ENCODE measurements around the gene HMHB1.

HMHB1 gene

DNA sequence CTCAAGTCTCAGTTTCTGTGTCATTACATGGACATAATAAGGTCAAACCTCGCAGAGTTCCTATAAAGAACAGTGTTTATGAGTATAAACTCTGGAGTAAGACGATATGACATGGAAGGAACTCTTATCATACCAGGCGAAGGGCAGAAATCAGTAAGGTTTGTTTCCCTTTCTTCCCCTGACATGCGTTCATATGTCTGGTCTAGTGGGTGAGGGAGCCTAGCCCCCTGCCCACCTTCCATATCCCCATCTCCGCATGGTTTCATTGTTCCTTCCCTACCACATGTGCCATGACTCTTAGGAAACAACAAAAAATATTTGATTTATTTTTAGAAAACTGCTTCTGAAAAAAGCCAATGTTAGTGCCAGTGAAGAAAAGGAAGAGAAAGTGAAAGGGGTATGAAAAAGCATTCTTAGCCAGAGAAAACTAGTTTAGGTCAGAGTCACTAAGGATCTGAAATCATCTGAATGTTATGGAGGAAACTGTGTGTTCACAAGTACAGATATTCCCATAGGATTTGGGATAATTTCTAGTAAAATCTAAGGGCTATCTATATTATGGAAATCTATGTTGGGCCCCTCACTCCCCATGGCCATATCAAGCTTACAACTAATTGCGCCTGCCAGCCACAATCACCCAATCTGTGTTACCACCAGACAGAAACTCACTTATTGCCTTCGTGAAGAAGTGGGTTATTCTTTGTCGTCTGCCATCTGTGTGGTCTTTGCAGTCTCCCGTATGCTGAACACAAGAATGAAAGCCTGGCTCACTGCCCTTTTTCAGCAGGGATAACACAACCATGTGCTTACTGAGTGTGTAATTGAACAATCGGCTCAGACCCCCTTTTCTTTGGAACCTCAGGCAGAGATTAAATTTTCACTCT is 19.9 kb upstream of the HMHB1 start:
- Histone ChIP-seq H4K20me1 (ENCODE audit: insufficient read depth, low read length) (no peaks in the 10 kb centered on the region), H3K4me2 (ENCODE audit: low read length) (peak overlapping the region; percentile 64), H3K36me3 (replicated peaks; ENCODE audit: low read depth, low read length) (no peaks in the 10 kb centered on the region), H2AFZ (ENCODE audit: low read depth, low read length) (peak overlapping the region; percentile 41; the same call in 1 of the 2 replicates), H3K9ac (ENCODE audit: low read length) (peak overlapping the region; percentile 14; the same call in 1 of the 2 replicates), H3K27me3 (ENCODE audit: low read depth, low read length) (no peaks in the 10 kb centered on the region), H3K4me3 (ENCODE audit: low read length) (peak overlapping the region; percentile 46), H3K79me2 (ENCODE audit: low read length) (no peaks in the 10 kb centered on the region), H3K4me1 (ENCODE audit: low read length) (peaks cover 19% of the 10 kb centered on the region), H3K27ac (ENCODE audit: low read length) (no peak overlapping the region; the same call in 1 of the 2 replicates), H3K9me3 (ENCODE audit: insufficient read depth, low read length) (no peaks in the 10 kb centered on the region)
- TF ChIP-seq, protein P1, sequence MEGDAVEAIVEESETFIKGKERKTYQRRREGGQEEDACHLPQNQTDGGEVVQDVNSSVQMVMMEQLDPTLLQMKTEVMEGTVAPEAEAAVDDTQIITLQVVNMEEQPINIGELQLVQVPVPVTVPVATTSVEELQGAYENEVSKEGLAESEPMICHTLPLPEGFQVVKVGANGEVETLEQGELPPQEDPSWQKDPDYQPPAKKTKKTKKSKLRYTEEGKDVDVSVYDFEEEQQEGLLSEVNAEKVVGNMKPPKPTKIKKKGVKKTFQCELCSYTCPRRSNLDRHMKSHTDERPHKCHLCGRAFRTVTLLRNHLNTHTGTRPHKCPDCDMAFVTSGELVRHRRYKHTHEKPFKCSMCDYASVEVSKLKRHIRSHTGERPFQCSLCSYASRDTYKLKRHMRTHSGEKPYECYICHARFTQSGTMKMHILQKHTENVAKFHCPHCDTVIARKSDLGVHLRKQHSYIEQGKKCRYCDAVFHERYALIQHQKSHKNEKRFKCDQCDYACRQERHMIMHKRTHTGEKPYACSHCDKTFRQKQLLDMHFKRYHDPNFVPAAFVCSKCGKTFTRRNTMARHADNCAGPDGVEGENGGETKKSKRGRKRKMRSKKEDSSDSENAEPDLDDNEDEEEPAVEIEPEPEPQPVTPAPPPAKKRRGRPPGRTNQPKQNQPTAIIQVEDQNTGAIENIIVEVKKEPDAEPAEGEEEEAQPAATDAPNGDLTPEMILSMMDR (IDR thresholded peaks at IDR 0.05; ENCODE audit: low read depth, low read length): no peak

DNA sequence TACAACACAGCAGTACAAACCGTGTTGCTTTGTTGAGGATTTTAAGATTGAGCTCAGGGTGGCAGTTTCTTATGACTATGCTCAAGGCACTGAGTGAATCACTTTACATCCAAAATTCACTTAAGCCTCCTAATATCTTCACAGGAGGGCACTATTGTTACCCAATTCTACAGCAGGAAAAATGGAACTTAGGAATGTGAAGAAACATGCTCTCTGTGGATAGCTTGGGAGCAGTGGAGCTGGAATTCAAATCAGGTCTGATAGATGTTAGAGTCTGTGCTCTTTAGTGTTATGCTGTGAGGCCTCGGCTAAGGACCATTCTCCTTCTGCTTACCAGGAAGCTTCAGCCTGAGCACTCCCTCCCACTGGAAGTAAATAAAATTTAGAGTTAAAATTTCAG is 18.7 kb upstream of the HMHB1 start:
- H3K27ac ChIP-seq (ENCODE audit: low read length): no peak overlapping the region
- H3K36me3 ChIP-seq (replicated peaks; ENCODE audit: low read depth, low read length): no peaks in the 10 kb centered on the region
- no peaks in the 10 kb centered on the region for H3K27me3 ChIP-seq (ENCODE audit: low read depth, low read length)
- H3K4me1 ChIP-seq (ENCODE audit: low read length): peaks cover 22% of the 10 kb centered on the region
- H3K79me2 ChIP-seq (ENCODE audit: low read length): no peaks in the 10 kb centered on the region
- H3K9me3 ChIP-seq (ENCODE audit: insufficient read depth, low read length): no peaks in the 10 kb centered on the region
- no peak overlapping the region for H2AFZ ChIP-seq (ENCODE audit: low read depth, low read length)
- H3K9ac ChIP-seq (ENCODE audit: low read length): no peak overlapping the region
- H3K4me2 ChIP-seq (ENCODE audit: low read length): no peak overlapping the region
- TF ChIP-seq, protein P1 (IDR thresholded peaks at IDR 0.05; ENCODE audit: low read depth, low read length): no peak
- no peak for TF ChIP-seq EZH2phosphoT487 (IDR thresholded peaks at IDR 0.05; ENCODE audit: low read depth)
- H4K20me1 ChIP-seq (ENCODE audit: insufficient read depth, low read length): no peaks in the 10 kb centered on the region
- no peak overlapping the region for H3K4me3 ChIP-seq (ENCODE audit: low read length)

DNA sequence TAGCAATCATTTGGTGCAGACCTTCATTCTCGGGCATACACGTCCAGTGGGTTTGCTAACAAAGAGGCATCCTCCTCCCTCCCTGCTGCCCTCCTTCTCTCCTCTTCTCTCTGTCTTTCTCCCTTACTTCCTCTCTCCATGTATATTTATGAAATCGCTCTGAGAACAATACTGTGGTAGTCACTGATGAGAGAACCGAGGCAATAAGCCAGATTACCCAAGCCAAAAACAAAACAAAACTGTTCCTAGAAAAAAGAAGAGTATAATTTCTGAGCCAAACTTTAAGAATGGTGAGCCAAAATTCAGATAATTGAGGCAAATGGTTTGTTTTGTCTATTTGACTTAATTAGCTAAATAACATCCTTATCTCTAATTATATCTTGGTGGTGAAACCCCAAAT is 15.8 kb upstream of the HMHB1 start:
- H4K20me1 ChIP-seq (ENCODE audit: insufficient read depth, low read length): no peaks in the 10 kb centered on the region
- no peaks in the 10 kb centered on the region for H3K79me2 ChIP-seq (ENCODE audit: low read length)
- no peak overlapping the region for H3K4me3 ChIP-seq (ENCODE audit: low read length)
- H3K9me3 ChIP-seq (ENCODE audit: insufficient read depth, low read length): no peaks in the 10 kb centered on the region
- no peaks in the 10 kb centered on the region for H3K36me3 ChIP-seq (replicated peaks; ENCODE audit: low read depth, low read length)
- no peak overlapping the region for H3K27ac ChIP-seq (ENCODE audit: low read length)
- TF ChIP-seq EZH2phosphoT487 (IDR thresholded peaks at IDR 0.05; ENCODE audit: low read depth): no peak
- TF ChIP-seq, protein P1 (IDR thresholded peaks at IDR 0.05; ENCODE audit: low read depth, low read length): no peak
- H3K27me3 ChIP-seq (ENCODE audit: low read depth, low read length): no peaks in the 10 kb centered on the region
- no peak overlapping the region for H2AFZ ChIP-seq (ENCODE audit: low read depth, low read length)
- H3K4me2 ChIP-seq (ENCODE audit: low read length): no peak overlapping the region
- H3K9ac ChIP-seq (ENCODE audit: low read length): no peak overlapping the region
- peaks cover 22% of the 10 kb centered on the region for H3K4me1 ChIP-seq (ENCODE audit: low read length)

DNA sequence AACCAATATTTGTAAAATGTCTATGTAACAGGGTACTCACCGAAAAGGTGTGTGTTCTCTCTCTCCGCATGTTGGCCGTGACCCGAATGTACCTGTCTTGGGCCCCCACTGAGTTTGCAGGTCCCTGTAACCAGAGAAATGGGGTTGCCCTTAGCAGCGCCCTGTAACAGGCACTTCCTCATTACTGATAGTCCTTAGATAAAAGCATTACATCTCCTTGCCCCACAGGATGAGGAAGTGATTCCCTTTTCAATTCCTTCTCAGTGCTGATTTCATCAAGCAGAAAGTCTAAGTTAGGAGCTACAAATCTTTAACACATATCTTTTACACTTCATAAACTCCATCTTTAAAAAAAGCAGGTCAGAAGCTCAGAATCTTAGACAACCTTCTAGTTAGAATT is 15.2 kb upstream of the HMHB1 start:
- no peak overlapping the region for H3K4me3 ChIP-seq (ENCODE audit: low read length)
- peaks cover 19% of the 10 kb centered on the region for H3K4me1 ChIP-seq (ENCODE audit: low read length)
- no peak overlapping the region for H3K9ac ChIP-seq (ENCODE audit: low read length)
- H3K4me2 ChIP-seq (ENCODE audit: low read length): peak overlapping the region; percentile 34
- no peaks in the 10 kb centered on the region for H3K27me3 ChIP-seq (ENCODE audit: low read depth, low read length)
- no peak overlapping the region for H3K27ac ChIP-seq (ENCODE audit: low read length)
- no peaks in the 10 kb centered on the region for H3K79me2 ChIP-seq (ENCODE audit: low read length)
- H3K9me3 ChIP-seq (ENCODE audit: insufficient read depth, low read length): no peaks in the 10 kb centered on the region
- H4K20me1 ChIP-seq (ENCODE audit: insufficient read depth, low read length): no peaks in the 10 kb centered on the region
- no peaks in the 10 kb centered on the region for H3K36me3 ChIP-seq (replicated peaks; ENCODE audit: low read depth, low read length)
- no peak overlapping the region for H2AFZ ChIP-seq (ENCODE audit: low read depth, low read length)
- TF ChIP-seq, protein P1 (IDR thresholded peaks at IDR 0.05; ENCODE audit: low read depth, low read length): no peak
- TF ChIP-seq EZH2phosphoT487 (IDR thresholded peaks at IDR 0.05; ENCODE audit: low read depth): no peak
